Loucy (cell line): Measurements from ENCODE around the gene SET.

ENCODE experiments used
- H2AFZ ChIP-seq: fragments of 200-600 bp; sonication (generic); 2 replicates; pipeline ENCODE4 v1.6.0; 2016; ENCODE audit warnings: antibody characterized with exemption, mild to moderate bottlenecking, low read length, moderate library complexity
- H3F3A ChIP-seq: fragments of 200-600 bp; 2 replicates; pipeline ENCODE4 v1.6.0; 2016; ENCODE audit warnings: antibody characterized with exemption, low read depth, mild to moderate bottlenecking
- H3K27me3 ChIP-seq: fragments of 200-600 bp; sonication (generic); 2 replicates; pipeline ENCODE4 v1.6.1; 2014; ENCODE audit warnings: low read length, mild to moderate bottlenecking; ENCODE audit not compliant: insufficient read depth, poor library complexity, severe bottlenecking
- H3K36me3 ChIP-seq: fragments of 200-600 bp; sonication (generic); 2 replicates; pipeline ENCODE4 v1.6.1; 2016; ENCODE audit warnings: low read length; ENCODE audit not compliant: insufficient read depth
- H3K4me1 ChIP-seq: fragments of 200-600 bp; sonication (generic); 2 replicates; pipeline ENCODE4 v1.5.1; 2014; ENCODE audit warnings: low read length, mild to moderate bottlenecking; ENCODE audit not compliant: insufficient read depth, poor library complexity, severe bottlenecking
- H3K4me2 ChIP-seq: fragments of 200-600 bp; sonication (generic); 2 replicates; pipeline ENCODE4 v1.6.0; 2014; ENCODE audit warnings: antibody characterized with exemption, low read length, low read depth, mild to moderate bottlenecking; ENCODE audit not compliant: poor library complexity, severe bottlenecking
- H3K4me3 ChIP-seq: fragments of 200-600 bp; sonication (generic); 2 replicates; pipeline ENCODE4 v1.5.1; 2014; ENCODE audit warnings: low read length, mild to moderate bottlenecking, mixed read lengths; ENCODE audit not compliant: poor library complexity, severe bottlenecking
- H3K79me2 ChIP-seq: fragments of 200-600 bp; sonication (generic); 2 replicates; pipeline ENCODE4 v1.6.1; 2014; ENCODE audit warnings: low read length; ENCODE audit not compliant: insufficient read depth
- H3K9ac ChIP-seq: fragments of 200-600 bp; sonication (generic); 2 replicates; pipeline ENCODE4 v1.6.0; 2014; ENCODE audit warnings: mild to moderate bottlenecking, low read depth, low read length, moderate library complexity; ENCODE audit not compliant: poor library complexity, severe bottlenecking
- H3K9me2 ChIP-seq: fragments of 200-600 bp; sonication (generic); replicated peaks from 2 replicates; pipeline ENCODE4 v1.6.1; 2016; ENCODE audit warnings: low read depth, low read length, mixed read lengths
- H3K9me3 ChIP-seq: fragments of 200-600 bp; sonication (generic); 2 replicates; pipeline ENCODE4 v1.6.1; 2014; ENCODE audit warnings: mild to moderate bottlenecking, antibody characterized with exemption, low read length, low read depth; ENCODE audit not compliant: insufficient read depth
- H4K20me1 ChIP-seq: fragments of 200-600 bp; sonication (generic); 2 replicates; pipeline ENCODE4 v1.6.0; 2014; ENCODE audit warnings: antibody characterized with exemption, low read length, mild to moderate bottlenecking; ENCODE audit not compliant: insufficient read depth, poor library complexity, severe bottlenecking
- EZH2phosphoT487 ChIP-seq: fragments of 200-600 bp; IDR thresholded peaks from 2 replicates; pipeline ENCODE4 v1.6.1; 2018; ENCODE audit warnings: antibody characterized with exemption, mild to moderate bottlenecking, moderate library complexity, borderline replicate concordance
- TF ChIP-seq, protein P1 (sequence below): fragments of 200-600 bp; sonication (generic); conservative IDR thresholded peaks from 2 replicates; pipeline ENCODE4 v1.5.1; 2014; ENCODE audit warnings: mild to moderate bottlenecking, antibody characterized with exemption, low read length

The SET gene

DNA sequence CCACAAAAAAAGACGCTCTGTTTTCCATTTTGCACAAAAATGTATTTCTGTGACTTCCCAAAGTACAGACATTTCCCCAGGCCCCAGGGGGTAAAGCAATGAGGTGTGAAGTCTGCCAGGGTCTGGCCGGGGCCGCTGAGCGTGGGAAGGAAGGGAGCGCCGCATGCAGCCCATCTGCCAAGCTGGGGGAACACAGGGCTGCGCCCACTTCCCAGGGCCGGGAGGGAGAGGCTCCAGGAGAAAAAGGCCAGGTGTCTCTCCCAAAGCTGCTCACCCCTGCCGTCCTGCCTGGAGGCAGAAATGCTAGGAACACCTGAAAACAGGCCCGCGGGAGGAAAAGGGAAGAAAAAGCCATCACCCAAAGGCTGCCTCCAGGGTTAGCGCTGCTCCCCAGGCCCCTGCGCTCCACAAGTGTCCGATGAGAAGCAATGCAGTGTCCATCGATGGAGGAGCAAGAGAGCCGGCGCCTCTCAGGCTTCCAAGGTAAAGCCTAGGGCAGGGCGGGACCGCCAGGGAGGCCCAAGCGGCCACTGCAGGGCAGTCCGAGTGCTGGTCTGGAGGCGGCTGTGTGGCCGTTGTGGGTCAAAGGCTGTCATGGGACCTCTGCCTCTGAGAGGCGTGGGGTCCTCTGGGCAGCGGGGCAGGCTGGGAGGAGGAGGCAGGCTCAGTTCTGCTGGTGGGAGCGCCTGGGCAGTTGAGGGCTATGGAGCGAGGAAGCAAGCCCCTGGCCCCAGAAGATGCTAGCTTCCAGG is 40.9 kb downstream of the SET start:
- Histone ChIP-seq H3K4me1 (no peaks in the 10 kb centered on the region), H2AFZ (no peak overlapping the region), H4K20me1 (no peaks in the 10 kb centered on the region), H3K36me3 (no peaks in the 10 kb centered on the region), H3K4me3 (no peak overlapping the region), H3K79me2 (no peaks in the 10 kb centered on the region), H3K9me3 (no peaks in the 10 kb centered on the region), H3F3A (no peaks in the 10 kb centered on the region), H3K27me3 (no peaks in the 10 kb centered on the region), H3K9ac (no peak overlapping the region), H3K9me2 (no peaks in the 10 kb centered on the region), H3K4me2 (no peak overlapping the region)
- no peak for TF ChIP-seq EZH2phosphoT487
- TF ChIP-seq, protein P1, sequence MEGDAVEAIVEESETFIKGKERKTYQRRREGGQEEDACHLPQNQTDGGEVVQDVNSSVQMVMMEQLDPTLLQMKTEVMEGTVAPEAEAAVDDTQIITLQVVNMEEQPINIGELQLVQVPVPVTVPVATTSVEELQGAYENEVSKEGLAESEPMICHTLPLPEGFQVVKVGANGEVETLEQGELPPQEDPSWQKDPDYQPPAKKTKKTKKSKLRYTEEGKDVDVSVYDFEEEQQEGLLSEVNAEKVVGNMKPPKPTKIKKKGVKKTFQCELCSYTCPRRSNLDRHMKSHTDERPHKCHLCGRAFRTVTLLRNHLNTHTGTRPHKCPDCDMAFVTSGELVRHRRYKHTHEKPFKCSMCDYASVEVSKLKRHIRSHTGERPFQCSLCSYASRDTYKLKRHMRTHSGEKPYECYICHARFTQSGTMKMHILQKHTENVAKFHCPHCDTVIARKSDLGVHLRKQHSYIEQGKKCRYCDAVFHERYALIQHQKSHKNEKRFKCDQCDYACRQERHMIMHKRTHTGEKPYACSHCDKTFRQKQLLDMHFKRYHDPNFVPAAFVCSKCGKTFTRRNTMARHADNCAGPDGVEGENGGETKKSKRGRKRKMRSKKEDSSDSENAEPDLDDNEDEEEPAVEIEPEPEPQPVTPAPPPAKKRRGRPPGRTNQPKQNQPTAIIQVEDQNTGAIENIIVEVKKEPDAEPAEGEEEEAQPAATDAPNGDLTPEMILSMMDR: no peak

DNA sequence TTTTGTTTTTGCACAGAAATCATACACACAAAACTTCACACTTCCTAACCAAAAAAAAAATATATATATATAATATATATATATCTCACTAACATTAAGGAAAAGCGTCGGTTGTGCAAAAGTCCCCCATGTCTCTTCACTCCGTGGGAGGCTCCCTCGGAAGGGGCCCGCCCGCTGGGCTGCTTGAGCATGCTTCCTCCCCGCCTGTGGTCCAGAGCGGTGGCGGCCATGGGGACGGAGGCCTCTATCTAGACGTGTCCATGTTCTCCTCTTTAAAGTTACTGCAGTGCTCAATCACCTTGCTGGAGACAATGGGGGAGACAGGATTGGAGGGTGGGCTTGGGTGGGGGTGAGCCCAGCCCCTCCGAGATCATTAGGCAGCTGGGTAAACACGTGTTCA is 42.1 kb downstream of the SET start:
- H3K4me2 ChIP-seq: no peak overlapping the region
- H3K9me3 ChIP-seq: no peaks in the 10 kb centered on the region
- no peak for TF ChIP-seq EZH2phosphoT487
- TF ChIP-seq, protein P1: no peak
- H3K36me3 ChIP-seq: no peaks in the 10 kb centered on the region
- H3K27me3 ChIP-seq: no peaks in the 10 kb centered on the region
- H3K4me1 ChIP-seq: no peaks in the 10 kb centered on the region
- no peaks in the 10 kb centered on the region for H3F3A ChIP-seq
- H3K9me2 ChIP-seq: no peaks in the 10 kb centered on the region
- no peak overlapping the region for H3K4me3 ChIP-seq
- no peaks in the 10 kb centered on the region for H4K20me1 ChIP-seq
- H2AFZ ChIP-seq: no peak overlapping the region
- H3K79me2 ChIP-seq: no peaks in the 10 kb centered on the region
- no peak overlapping the region for H3K9ac ChIP-seq

DNA sequence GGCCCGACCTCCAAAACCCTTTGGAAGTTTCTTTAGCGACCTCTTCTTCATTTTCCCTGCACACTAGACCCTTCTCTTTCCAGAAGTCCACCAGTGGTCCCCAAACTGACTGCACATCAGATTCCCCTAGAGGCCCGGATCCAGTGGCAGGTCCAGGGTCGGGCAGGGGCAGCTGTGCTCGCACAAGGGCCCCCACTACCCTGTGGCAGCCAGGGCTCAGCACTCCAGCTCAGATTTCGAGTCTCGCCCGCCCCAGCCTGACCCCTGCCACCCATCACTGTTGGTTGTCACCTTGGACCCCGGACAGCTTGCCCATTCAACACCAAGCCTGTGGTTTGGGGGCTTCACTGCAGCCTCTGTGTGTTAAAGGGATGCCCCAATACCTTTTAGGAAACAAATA is 42.7 kb downstream of the SET start:
- no peaks in the 10 kb centered on the region for H3K4me1 ChIP-seq
- H3K36me3 ChIP-seq: no peaks in the 10 kb centered on the region
- no peaks in the 10 kb centered on the region for H3K27me3 ChIP-seq
- TF ChIP-seq, protein P1: no peak
- no peaks in the 10 kb centered on the region for H4K20me1 ChIP-seq
- H3K79me2 ChIP-seq: no peaks in the 10 kb centered on the region
- H3F3A ChIP-seq: no peaks in the 10 kb centered on the region
- H3K9ac ChIP-seq: no peak overlapping the region
- no peaks in the 10 kb centered on the region for H3K9me3 ChIP-seq
- no peak overlapping the region for H2AFZ ChIP-seq
- no peak overlapping the region for H3K4me2 ChIP-seq
- no peak overlapping the region for H3K4me3 ChIP-seq
- H3K9me2 ChIP-seq: no peaks in the 10 kb centered on the region
